Testis (tissue), 5 donors: ENCODE results near the gene EEF2K. TPM values are rescaled to one million over a fixed set of nuclear protein-coding genes. Genes with fewer than 3 reads are reported as not detected.
A peak's percentile ranks its signal among the peaks of the same experiment; 100 is the strongest.

Source experiments
- DNase-seq: peaks from one replicate; pipeline ENCODE4 v3.0.0-alpha.2; 2019
- H3K27ac ChIP-seq, 2 donors: fragments of 200-600 bp; sonication (generic); one replicate each; pipeline ENCODE4 v1.5.1; 2019
- H3K27me3 ChIP-seq: fragments of 200-600 bp; sonication (generic); one replicate; pipeline ENCODE4 v1.5.1; 2019
- H3K36me3 ChIP-seq: fragments of 200-600 bp; sonication (generic); one replicate; pipeline ENCODE4 v1.5.1; 2017; ENCODE audit warnings: low read depth; ENCODE audit errors: missing control alignments
- H3K4me1 ChIP-seq: fragments of 200-600 bp; sonication (generic); one replicate; pipeline ENCODE4 v1.5.1; 2019
- H3K4me3 ChIP-seq, 2 donors: fragments of 200-600 bp; sonication (generic); one replicate each; pipeline ENCODE4 v1.5.1; 2017 to 2019
- H3K9me3 ChIP-seq: fragments of 200-600 bp; sonication (generic); one replicate; pipeline ENCODE4 v1.5.1; 2017
- CTCF ChIP-seq, 3 experiments: fragments of 450-650 bp in 2 of 3; fragments of 200-600 bp in 1 of 3; sonication (generic) in 1 of 3; IDR thresholded peaks; one replicate each; pipeline ENCODE4 v1.5.1; 2016 to 2019; ENCODE audit warnings: antibody characterized with exemption in 3 of 3, mild to moderate bottlenecking in 2 of 3, moderate library complexity in 1 of 3
- POLR2A ChIP-seq: fragments of 450-650 bp; IDR thresholded peaks from one replicate; pipeline ENCODE4 v1.6.1; 2017; ENCODE audit warnings: antibody characterized with exemption, mild to moderate bottlenecking, moderate library complexity
- WGBS, 2 donors: methylation state at CpG; one replicate each; pipeline ENCODE4 v1.1.5; 2018; 5-methylcytosine and 5-hydroxymethylcytosine counted together
- intact Hi-C: fragments of 100-400 bp; cut with DNase I; formaldehyde crosslinking; loops from one replicate; pipeline ENCODE4 v1.15.1; 2023; ENCODE audit warnings: low total_unique reads
- long read RNA-seq, 2 donors: transcript quantifications; one replicate each; lab custom pipeline, GENCODE V29; 2026
- polyA plus RNA-seq: library from polyadenylated mRNA; stranded (reverse); fragments of 350-450 nt; fragmentation: Illumina TruSeq; extraction: RNeasy Lipid Tissue Mini Kit (QIAGEN cat#74804); gene quantifications from one replicate; pipeline ENCODE4 v1.2.3, GENCODE V29; 2014; ENCODE audit warnings: low read depth, low replicate concordance; ENCODE audit not compliant: insufficient read depth
- total RNA-seq, 2 donors: library from RNA; depleted of rRNA; stranded (reverse); fragments of >200 nt; gene quantifications; one replicate each; pipeline ENCODE4 v1.2.3, GENCODE V29; 2016

EEF2K gene
- total RNA-seq (10 to 100 TPM; 10.2 to 11.1 TPM), polyA plus RNA-seq (6.6 TPM)
- long read RNA-seq, donor 1, full-length matches to known transcripts: 1 of 1 reads
- long read RNA-seq, donor 1, partial matches to known transcripts: 0 of 1 reads
- long read RNA-seq, donor 1, other reads (novel, unspliced or antisense): 0 of 1 reads
- long read RNA-seq, donor 2, full-length matches to known transcripts: 1 of 1 reads
- long read RNA-seq, donor 2, partial matches to known transcripts: 0 of 1 reads
- long read RNA-seq, donor 2, other reads (novel, unspliced or antisense): 0 of 1 reads

DNA sequence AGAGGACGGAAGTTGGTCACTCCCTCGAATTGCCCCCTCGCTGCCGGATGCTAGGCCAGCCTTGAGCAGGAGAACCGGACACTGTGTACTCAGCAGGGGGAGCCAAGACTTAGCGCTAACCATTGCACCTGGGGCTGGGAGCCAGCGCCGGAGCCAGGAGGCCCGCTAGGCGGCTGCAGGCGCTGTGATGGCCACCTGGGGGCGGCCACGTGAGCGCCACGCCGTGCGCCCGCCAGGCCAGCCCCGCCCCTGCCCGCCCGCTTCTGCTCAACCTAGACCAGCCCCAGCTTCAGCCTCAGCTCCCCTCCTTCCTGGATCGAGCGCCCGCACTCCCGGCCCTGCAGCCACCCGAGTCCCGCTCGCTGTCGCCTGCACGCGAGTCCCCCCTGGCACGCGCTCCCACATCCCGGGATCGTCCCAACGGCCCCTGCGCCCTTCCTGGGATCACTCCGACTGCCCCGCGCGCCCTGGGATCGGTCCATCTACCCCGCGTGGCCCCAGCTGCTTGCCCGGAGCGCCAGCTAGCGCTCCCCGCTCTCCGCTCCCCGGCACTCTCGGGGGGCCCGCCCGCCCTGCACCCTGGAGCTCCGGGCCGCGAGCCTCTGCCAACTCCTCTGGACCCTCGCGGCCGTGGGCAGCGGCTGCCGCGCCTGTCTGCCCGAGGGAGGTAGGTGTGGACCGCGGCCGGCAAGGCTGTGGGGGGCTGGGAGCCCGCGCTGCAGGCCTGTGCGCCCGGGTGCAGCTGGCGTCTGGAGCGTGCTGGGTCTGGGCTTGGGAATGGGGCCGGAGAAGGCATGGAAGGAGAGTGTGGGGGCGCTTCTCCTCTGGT is at the start of gene EEF2K:
Gene EEF2K, plus strand, starts transcription at position 266 of the 829 bp plus-strand sequence. CDS start 19,452 bp downstream, outside the sequence.
- Histone ChIP-seq H3K9me3 (no peaks in the 10 kb centered on the region), H3K27ac (peak within 1 kb of the TSS; percentile 35 to 85), H3K27me3 (no peaks in the 10 kb centered on the region), H3K4me1 (peaks cover 9% of the 10 kb centered on the region), H3K36me3 (no peaks in the 10 kb centered on the region), H3K4me3 (peak within 1 kb of the TSS; percentile 75 to 83)
- DNase-seq: peak; percentile 95
- TF ChIP-seq POLR2A (no peak), CTCF (IDR thresholded peaks at IDR 0.05) (peak; percentile 78 to 93 (median 80))
- intact Hi-C loops: no loop called here
- WGBS, 2 donors: 0 to 1% methylated on average over 14 to 55 of the region's 74 CpGs

DNA sequence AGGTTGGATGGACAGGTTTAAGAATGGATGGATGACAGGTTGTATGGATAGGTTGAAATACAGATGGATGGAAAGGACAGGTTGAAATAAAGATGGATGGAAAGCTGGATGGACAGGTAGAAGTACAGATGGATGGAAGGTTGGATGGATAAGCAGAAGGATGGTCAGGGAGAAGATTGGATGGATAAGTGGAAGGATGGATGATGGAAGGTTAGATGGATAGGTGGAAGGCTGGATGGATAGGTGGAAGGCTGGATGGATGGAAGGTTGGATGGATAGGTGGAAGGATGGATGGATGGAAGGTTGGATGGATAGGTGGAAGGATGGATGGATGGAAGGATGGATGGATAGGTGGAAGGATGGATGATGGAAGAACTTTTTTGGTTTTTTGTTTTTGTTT is 44.7 kb upstream of the EEF2K start:
- H3K36me3 ChIP-seq: no peaks in the 10 kb centered on the region
- no peak overlapping the region for H3K27ac ChIP-seq
- no peaks in the 10 kb centered on the region for H3K27me3 ChIP-seq
- intact Hi-C loops: no loop called here
- no peak for DNase-seq
- TF ChIP-seq POLR2A (no peak), CTCF (IDR thresholded peaks at IDR 0.05) (no peak)
- H3K9me3 ChIP-seq: no peaks in the 10 kb centered on the region
- H3K4me1 ChIP-seq: no peaks in the 10 kb centered on the region
- no peak overlapping the region for H3K4me3 ChIP-seq

- H3K36me3 ChIP-seq: no peaks in the 10 kb centered on the region
- H3K4me1 ChIP-seq: no peaks in the 10 kb centered on the region
- no peak for TF ChIP-seq POLR2A
- no peak for TF ChIP-seq CTCF (IDR thresholded peaks at IDR 0.05)
- no peak for DNase-seq
- no peaks in the 10 kb centered on the region for H3K27me3 ChIP-seq
- 6 to 21% methylated on average over 7 to 40 of the region's 40 CpGs for WGBS, 2 donors
- intact Hi-C loops: no loop called here
- H3K27ac ChIP-seq: no peak within 1 kb of the TSS
- H3K9me3 ChIP-seq: no peaks in the 10 kb centered on the region
- peak within 1 kb of the TSS in 1 of 2 donors; percentile 33 for H3K4me3 ChIP-seq
Observed at GRCh38 chr16:22161999-22162655, 44.0 kb upstream of the EEF2K start, which contains the start of gene SDR42E2. SDR42E2 (plus strand) TSS chr16:22162506; CDS start chr16:22165583, 3,077 bp downstream.

DNA sequence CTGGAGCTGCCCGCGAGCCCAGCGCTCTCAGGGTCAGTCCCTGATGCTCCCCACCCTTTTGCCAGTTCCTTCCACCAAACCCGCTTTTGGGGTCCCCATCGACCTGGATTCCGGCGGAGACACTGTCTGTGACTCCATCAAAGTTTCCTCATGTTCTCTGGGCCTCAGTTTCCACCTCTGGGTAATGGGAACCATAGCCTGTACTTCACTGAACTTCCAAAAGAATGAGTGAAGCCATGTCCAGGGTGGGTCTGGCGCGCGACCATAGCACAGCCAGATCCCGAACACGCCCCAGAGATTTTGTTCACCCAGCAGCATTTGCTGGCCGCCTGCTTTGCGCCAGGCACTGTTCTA is 43.4 kb upstream of the EEF2K start:
- no peaks in the 10 kb centered on the region for H3K9me3 ChIP-seq
- WGBS, 2 donors: 17 to 29% methylated on average over 12 to 14 of the region's 14 CpGs
- H3K4me3 ChIP-seq: peak overlapping the region in 1 of 2 donors; percentile 33

More for the DNA sequence above, 43.4 kb upstream of the EEF2K start:
- Histone ChIP-seq H3K4me1 (no peaks in the 10 kb centered on the region), H3K27ac (no peak overlapping the region), H3K36me3 (no peaks in the 10 kb centered on the region), H3K27me3 (no peaks in the 10 kb centered on the region)
- TF ChIP-seq CTCF (IDR thresholded peaks at IDR 0.05) (no peak), POLR2A (no peak)
- DNase-seq: no peak
- intact Hi-C loops: no loop called here
